OCI-LY3 (cell line): ENCODE measurements around the gene MYL2.

Experiments
- CTCF ChIP-seq: fragments of 200-600, 300-600 bp; sonication (generic); IDR thresholded peaks from 2 replicates; pipeline ENCODE4 v1.5.1; 2014; ENCODE audit warnings: antibody characterized with exemption, low read length, low read depth
- EZH2phosphoT487 ChIP-seq: fragments of 200-600 bp; shearing (Covaris generic); IDR thresholded peaks from 2 replicates; pipeline ENCODE4 v1.6.1; 2018; ENCODE audit warnings: antibody characterized with exemption, mixed run types, low read depth

GRCh38 chr12:110922652-110923051 is 2.3 kb upstream of the MYL2 start:
- TF ChIP-seq CTCF (no peak), EZH2phosphoT487 (no peak)
